Measurements from ENCODE around the gene MYO5B. TPM values are rescaled to one million over a fixed set of nuclear protein-coding genes. Genes with fewer than 3 reads are reported as not detected.
"Not testable (repeated sequence)": the region's sequence is repeated elsewhere in the genome, so short reads cannot be mapped to it uniquely, and the experiment has no call there.

Gene MYO5B
- polyA plus RNA-seq, 12 donors, result 1.0 to 10.1 (median 1.5) TPM; not detected in 1

- not testable (repeated sequence) for DNase-seq
Measured at GRCh38 chr18:49837316-49837835, 357.6 kb downstream of the MYO5B start.

GRCh38 chr18:49835405-49835804 is 359.5 kb downstream of the MYO5B start:
- no peak for DNase-seq

DNA sequence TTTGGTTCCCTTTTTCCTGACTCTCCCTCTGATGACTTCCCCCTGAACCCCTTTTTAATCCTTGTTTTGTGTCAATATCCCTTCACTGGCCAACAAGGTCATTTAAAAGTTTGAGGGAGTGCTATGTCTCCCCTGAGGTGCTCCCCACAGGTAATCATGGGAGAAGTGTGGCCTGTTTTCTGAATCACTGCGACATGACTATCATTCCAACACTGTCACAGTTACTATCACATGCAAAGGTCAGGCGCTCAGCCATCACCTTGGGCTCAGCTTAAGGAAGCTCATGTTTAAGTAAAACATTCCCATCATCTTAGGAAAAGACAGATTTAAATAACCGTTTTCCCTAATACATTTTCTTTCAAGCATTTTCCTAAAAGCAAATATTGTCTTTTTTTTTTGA is 360.7 kb downstream of the MYO5B start:
- DNase-seq, result no peak

GRCh38 chr18:49833814-49834213 is 361.1 kb downstream of the MYO5B start:
- DNase-seq, result no peak

DNA sequence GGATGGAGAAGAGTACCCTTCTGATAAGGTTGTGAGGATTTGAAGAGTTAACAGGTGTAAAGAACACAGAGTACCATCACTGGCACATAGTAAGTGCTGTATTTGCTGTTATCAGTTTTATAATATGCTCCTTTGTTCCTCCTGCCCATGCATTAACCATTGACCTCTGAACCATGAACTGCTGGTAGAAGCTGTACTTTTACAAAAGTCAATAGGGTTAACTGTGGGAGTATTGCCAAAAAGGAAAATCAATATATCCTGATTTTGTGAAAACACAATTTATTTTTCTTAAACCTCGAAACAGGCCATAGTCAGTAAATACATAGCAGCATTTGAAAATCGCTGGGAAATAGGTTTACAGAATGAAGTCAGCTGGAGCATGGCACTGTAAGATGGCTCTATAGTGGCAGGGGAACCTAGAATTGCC is 362.7 kb downstream of the MYO5B start:
- no peak for DNase-seq

GRCh38 chr18:49827996-49828395 is 367.0 kb downstream of the MYO5B start:
- DNase-seq, result no peak

DNA sequence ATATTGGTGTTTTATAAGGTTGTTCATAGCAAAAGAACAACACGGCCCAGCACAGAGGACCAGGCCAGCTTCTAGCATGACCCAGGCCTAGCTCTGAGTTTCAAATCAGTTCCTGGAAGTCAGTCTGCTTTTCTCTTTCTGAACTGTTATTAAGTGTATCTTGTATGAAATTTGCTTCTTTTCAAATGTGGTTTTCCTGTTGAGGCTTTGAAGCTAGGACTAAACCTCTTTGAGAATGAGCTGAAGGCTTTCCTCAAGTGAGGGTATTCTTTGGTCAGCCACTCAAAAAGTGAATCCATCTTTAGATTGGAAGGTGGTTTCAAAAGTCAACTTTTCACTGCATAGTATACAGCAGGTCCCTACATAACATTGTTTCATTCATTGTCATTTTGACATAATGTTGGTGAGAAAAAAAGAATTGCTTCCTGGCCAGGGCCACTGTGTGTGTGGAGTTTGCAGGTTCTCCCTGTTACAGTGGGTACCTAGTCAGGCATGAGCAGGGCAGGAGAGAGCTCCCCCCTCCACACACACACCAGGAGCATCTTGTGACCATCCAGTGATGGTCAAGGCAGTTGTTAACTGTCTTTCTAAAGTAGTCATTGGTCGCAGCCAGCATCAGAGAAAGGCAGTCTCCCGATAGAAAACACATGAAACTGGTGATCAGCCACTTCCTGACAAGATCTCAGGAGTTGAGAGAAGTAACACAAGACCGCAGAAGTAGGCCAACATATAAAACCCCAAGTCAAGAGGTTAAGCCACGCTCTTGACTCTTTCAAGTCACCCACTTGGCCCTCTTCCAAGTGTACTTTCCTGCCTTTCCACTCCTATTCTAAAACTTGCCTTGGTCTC is 374.9 kb downstream of the MYO5B start:
- DNase-seq, result no peak

DNA sequence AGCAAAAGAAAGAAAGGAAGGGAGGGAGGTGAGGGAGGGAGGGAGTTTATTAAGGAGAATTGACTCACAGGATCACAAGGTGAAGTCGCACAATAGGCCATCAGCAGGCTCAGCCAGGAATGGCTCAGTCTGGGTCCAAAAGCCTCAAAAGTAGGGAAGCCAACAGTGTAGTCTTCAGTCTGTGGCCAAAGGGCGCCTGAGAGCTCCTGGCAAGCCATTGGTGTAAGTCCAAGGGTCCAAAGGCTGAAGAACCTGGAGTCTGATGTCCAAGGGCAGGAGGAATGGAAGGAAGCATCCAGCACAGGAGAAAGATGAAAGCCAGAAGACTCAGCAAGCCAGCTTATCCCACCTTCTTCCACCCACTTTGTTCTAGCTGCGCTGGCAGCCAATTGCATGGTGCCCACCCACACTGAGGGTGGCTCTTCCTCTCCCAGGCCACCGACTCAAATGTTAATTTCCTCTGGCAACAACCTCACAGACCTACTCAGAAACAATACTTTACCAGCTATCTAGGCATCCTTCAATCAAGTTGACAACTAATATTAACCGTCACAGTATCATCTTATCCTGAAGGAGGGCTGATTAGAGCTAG is 375.8 kb downstream of the MYO5B start:
- DNase-seq, result no peak

DNA sequence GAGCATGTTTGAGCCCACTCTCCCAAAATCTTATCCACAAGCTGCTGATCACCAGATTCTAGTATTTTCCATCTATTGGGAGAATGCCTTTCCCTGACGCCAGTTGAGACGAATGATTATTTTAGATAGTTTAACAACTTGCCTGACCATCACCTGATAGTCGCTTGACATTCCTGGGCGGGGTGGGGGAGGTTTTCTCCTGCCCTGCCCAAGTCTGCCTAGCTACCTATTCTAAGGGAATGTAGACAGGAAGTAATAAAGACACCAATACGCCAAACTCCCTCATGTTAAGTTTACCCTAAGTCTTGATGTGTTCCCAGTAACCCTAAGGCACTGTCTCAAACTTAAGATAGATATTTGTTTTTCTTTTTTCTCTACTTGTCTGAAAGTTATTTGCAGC is 377.0 kb downstream of the MYO5B start:
- DNase-seq, result no peak

DNA sequence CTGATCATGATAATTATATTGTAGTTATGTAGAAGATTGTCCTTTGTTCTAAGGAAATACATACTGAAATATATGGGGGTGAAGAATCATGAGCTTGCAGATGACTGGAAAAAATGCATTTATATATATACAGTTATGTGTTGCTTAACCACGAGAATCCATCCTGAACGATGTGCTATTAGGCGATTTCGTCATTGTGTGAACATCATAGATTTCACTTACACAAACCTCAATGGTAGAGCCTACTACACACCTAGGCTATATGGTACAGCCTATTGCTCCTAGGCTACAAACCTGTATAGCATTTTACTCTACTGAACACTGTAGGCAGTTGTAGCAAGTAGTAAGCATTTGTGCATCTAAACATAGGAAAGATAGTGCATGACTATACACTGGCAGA is 379.0 kb downstream of the MYO5B start:
- no peak for DNase-seq

GRCh38 chr18:49814147-49814499 is 380.8 kb downstream of the MYO5B start:
- peak; percentile 75 for DNase-seq

DNA sequence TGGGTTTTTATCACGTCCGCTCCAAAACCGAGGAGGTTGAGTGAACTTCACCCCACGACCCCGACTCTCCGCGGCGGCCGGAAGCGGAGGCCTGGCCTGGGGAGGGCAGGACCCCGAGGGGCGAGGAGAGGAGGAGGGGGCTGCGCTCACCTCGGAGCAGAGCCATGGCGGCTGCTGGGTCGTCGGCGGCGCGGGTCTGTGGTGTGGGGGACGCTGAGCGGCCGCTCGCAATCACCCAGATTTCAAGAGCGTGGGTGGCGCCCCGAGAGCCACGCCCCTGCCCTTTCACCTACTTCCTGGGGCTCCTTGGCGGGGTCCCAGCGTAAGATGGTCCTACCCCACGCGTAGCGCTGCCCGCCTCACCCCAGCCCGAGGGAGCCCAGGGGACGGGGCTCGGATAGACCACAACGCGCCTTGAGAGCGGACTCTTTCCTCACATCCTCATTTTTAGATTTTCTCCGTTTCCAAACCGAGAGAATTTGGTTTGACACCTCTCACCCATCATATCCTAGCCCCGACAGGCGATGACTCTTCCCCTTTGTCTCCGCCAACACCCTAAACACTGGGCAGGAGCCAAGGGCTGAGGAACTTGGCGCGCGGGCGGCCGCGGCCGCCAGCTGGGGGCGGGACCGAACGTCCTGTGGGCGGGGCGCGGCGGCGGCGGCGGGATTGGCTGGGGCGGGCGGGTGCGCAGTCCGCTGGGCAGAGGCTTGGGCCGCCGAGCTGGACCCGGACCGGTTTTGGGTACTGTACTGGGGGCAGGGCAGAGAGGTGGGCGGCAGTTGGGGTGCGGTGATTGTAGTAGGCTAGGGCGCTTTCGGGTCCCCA is 381.4 kb downstream of the MYO5B start, which contains the start of gene ACAA2:
Gene ACAA2 (minus strand): TSS at position 215 of the 828 bp plus-strand sequence. CDS start 49 bp downstream, at position 166.
- peak; percentile 87 for DNase-seq

DNA sequence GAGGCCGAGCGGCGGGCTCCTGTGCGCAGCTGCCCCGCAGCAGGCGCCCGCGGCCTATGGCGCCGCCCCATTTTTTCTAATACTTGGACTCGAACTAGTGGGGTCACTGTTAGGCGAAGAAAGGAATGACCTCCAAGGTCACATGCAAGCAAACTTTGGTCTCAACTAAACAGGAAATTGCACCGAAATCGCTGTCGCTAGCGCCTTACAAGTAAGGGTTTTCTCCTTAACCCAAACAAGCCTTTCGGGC is 382.0 kb downstream of the MYO5B start:
- DNase-seq, result peak; percentile 69

DNA sequence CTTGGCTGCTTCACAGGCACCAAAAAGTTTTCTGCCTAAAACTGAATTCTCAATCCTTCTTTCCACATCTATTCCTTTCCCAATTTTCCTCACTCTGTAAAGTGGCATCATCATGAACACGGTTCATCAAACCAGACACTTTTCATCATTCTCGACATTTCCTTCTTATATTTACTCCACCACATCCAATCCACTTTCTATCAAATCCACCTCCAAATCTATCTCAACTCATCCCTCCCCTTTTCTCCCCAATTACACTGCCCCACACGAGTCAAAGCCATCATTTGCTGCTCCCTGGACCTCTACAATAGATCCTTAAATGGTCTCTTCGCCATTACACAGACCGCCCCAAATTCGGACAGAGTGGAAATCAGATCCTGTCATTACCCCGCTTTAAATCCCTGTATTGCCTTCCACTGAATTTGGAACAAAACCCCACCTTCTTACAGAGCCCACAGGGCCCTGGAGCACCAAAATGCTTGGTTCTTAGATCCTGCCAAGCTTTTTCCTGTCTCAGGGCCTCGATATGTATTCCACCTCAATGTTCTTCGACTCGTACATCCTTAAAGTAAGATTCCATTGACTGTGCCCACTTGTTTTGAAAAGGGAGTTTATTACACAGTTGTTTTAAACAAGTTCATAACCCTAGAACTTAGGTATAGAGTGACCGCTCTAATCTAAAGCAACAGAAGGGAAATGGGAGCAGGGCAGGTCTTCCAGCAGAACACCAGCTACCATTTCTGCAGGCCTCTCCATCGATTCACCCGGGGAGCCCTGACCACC is 382.5 kb downstream of the MYO5B start:
- peak; percentile 45 for DNase-seq

DNA sequence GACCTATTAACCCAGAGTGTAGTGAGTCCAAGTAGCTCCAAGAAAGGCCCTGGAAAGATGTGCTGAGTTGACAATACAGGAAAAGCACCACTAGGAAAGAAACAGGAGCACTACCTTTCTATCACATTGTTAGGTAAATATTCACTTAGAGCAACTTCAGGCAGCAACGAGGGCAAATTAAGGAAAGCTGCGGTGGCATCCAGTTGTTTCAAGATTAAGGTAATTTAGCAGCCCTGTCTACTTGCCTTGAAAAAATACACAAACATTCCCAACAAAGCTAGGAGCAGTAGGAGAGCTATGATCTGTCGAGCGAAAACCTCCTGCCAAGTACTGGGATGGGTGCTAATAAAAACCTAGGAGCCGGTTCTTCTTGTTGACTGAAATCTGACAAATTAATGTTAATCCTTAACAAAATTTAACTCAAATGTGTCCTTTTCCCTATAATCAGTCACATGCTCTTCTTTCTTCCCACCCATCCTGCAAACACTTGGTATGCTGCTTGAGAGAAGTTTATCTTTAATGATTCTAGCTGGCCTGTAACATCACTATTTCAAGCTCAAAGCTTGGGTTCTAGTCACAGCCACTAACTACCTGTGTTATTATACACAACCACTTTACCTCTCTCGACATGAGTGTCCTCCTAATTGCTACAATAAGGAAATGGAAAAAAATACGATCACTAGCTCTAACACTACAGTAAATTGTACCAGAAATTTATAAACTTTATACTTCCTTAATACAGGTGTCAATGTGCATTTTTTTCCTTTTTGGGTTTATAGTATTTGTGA is 383.6 kb downstream of the MYO5B start:
- DNase-seq, result no peak

GRCh38 chr18:49808553-49809191 is 386.3 kb downstream of the MYO5B start:
- DNase-seq, result not testable (repeated sequence)

GRCh38 chr18:49804096-49804495 is 390.9 kb downstream of the MYO5B start:
- no peak for DNase-seq

- no peak for DNase-seq
Measured at GRCh38 chr18:49802623-49803022, 392.3 kb downstream of the MYO5B start.

GRCh38 chr18:49800491-49800890 is 394.5 kb downstream of the MYO5B start:
- not testable (repeated sequence) for DNase-seq

- DNase-seq, result not testable (repeated sequence)
Measured at GRCh38 chr18:49799806-49800205, 395.1 kb downstream of the MYO5B start.

Measured in muscle of arm (tissue), 12 donors.